Measurements from ENCODE around the gene MICAL3.
A peak's percentile ranks its signal among the peaks of the same experiment; 100 is the strongest.

Gene MICAL3

GRCh38 chr22:17744430-17744829, 279.9 kb downstream of the MICAL3 start:
- no peak for DNase-seq

- no peak for DNase-seq
Measured at GRCh38 chr22:17743661-17744411, 280.5 kb downstream of the MICAL3 start.

- DNase-seq: peak; percentile 86
Measured at GRCh38 chr22:17742527-17742902, 281.8 kb downstream of the MICAL3 start.

- no peak for DNase-seq
Measured at GRCh38 chr22:17741866-17742526, 282.4 kb downstream of the MICAL3 start.

- DNase-seq: no peak
Measured at GRCh38 chr22:17739196-17739975, 285.0 kb downstream of the MICAL3 start.

GRCh38 chr22:17738386-17739128, 285.8 kb downstream of the MICAL3 start:
- DNase-seq: no peak
